ENCODE measurements around the gene ARHGAP4. TPM values are rescaled to one million over a fixed set of nuclear protein-coding genes. Genes with fewer than 3 reads are reported as not detected.

ARHGAP4 gene
- polyA plus RNA-seq, 1 donor: 33.2 TPM

- Histone ChIP-seq H3K4me1 (ENCODE audit: control insufficient read depth, insufficient read depth, low read length) (peaks cover 14% of the 10 kb centered on the region), H3K36me3 (ENCODE audit: control insufficient read depth, insufficient read depth, low read length) (peaks cover 32% of the 10 kb centered on the region), H3K27me3 (ENCODE audit: control insufficient read depth, insufficient read depth, low read length) (no peaks in the 10 kb centered on the region), H3K27ac (ENCODE audit: low read length) (no peak overlapping the region), H3K4me3 (ENCODE audit: low read length) (peak overlapping the region; percentile 63), H3K9me3 (ENCODE audit: control insufficient read depth, low read depth, low read length) (no peaks in the 10 kb centered on the region)
- DNase-seq: no peak
- WGBS (ENCODE audit: insufficient coverage, low lambda C conversion rate): no CpG with 5 or more reads among the region's 33 CpGs
Measured at GRCh38 chrX:153934148-153934761, 8.2 kb upstream of the ARHGAP4 start.

- H3K27me3 ChIP-seq (ENCODE audit: control insufficient read depth, insufficient read depth, low read length): no peaks in the 10 kb centered on the region
- no CpG with 5 or more reads among the region's 7 CpGs for WGBS (ENCODE audit: insufficient coverage, low lambda C conversion rate)
- H3K4me3 ChIP-seq (ENCODE audit: low read length): peak overlapping the region; percentile 63
- H3K9me3 ChIP-seq (ENCODE audit: control insufficient read depth, low read depth, low read length): no peaks in the 10 kb centered on the region
- peaks cover 30% of the 10 kb centered on the region for H3K36me3 ChIP-seq (ENCODE audit: control insufficient read depth, insufficient read depth, low read length)
- no peak for DNase-seq
- peaks cover 19% of the 10 kb centered on the region for H3K4me1 ChIP-seq (ENCODE audit: control insufficient read depth, insufficient read depth, low read length)
- H3K27ac ChIP-seq (ENCODE audit: low read length): no peak overlapping the region
Measured at GRCh38 chrX:153933748-153934147, 7.7 kb upstream of the ARHGAP4 start.

GRCh38 chrX:153932220-153932915 lies 6.3 kb upstream of the ARHGAP4 start:
- Histone ChIP-seq H3K27ac (ENCODE audit: low read length) (no peak overlapping the region), H3K4me1 (ENCODE audit: control insufficient read depth, insufficient read depth, low read length) (peaks cover 19% of the 10 kb centered on the region), H3K4me3 (ENCODE audit: low read length) (no peak overlapping the region), H3K36me3 (ENCODE audit: control insufficient read depth, insufficient read depth, low read length) (peaks cover 30% of the 10 kb centered on the region), H3K27me3 (ENCODE audit: control insufficient read depth, insufficient read depth, low read length) (no peaks in the 10 kb centered on the region), H3K9me3 (ENCODE audit: control insufficient read depth, low read depth, low read length) (no peaks in the 10 kb centered on the region)
- DNase-seq: no peak
- WGBS (ENCODE audit: insufficient coverage, low lambda C conversion rate): no CpG with 5 or more reads among the region's 13 CpGs

GRCh38 chrX:153931748-153932147 lies 5.7 kb upstream of the ARHGAP4 start:
- Histone ChIP-seq H3K27me3 (ENCODE audit: control insufficient read depth, insufficient read depth, low read length) (no peaks in the 10 kb centered on the region), H3K27ac (ENCODE audit: low read length) (no peak overlapping the region), H3K9me3 (ENCODE audit: control insufficient read depth, low read depth, low read length) (no peaks in the 10 kb centered on the region), H3K36me3 (ENCODE audit: control insufficient read depth, insufficient read depth, low read length) (peaks cover 30% of the 10 kb centered on the region), H3K4me1 (ENCODE audit: control insufficient read depth, insufficient read depth, low read length) (peaks cover 24% of the 10 kb centered on the region), H3K4me3 (ENCODE audit: low read length) (no peak overlapping the region)
- no CpG with 5 or more reads among the region's 13 CpGs for WGBS (ENCODE audit: insufficient coverage, low lambda C conversion rate)
- DNase-seq: no peak

GRCh38 chrX:153931151-153931550 lies 5.1 kb upstream of the ARHGAP4 start:
- WGBS (ENCODE audit: insufficient coverage, low lambda C conversion rate): no CpG with 5 or more reads among the region's 8 CpGs
- Histone ChIP-seq H3K4me3 (ENCODE audit: low read length) (no peak overlapping the region), H3K9me3 (ENCODE audit: control insufficient read depth, low read depth, low read length) (no peaks in the 10 kb centered on the region), H3K36me3 (ENCODE audit: control insufficient read depth, insufficient read depth, low read length) (peaks cover 30% of the 10 kb centered on the region), H3K27me3 (ENCODE audit: control insufficient read depth, insufficient read depth, low read length) (no peaks in the 10 kb centered on the region), H3K4me1 (ENCODE audit: control insufficient read depth, insufficient read depth, low read length) (peaks cover 29% of the 10 kb centered on the region), H3K27ac (ENCODE audit: low read length) (no peak overlapping the region)
- DNase-seq: no peak

- no peak overlapping the region for H3K4me3 ChIP-seq (ENCODE audit: low read length)
Measured at GRCh38 chrX:153930011-153930910, 4.2 kb upstream of the ARHGAP4 start.

GRCh38 chrX:153929576-153929975 lies 3.5 kb upstream of the ARHGAP4 start:
- no peak for DNase-seq
- WGBS (ENCODE audit: insufficient coverage, low lambda C conversion rate): no CpG with 5 or more reads among the region's 10 CpGs
- peaks cover 30% of the 10 kb centered on the region for H3K36me3 ChIP-seq (ENCODE audit: control insufficient read depth, insufficient read depth, low read length)
- peaks cover 34% of the 10 kb centered on the region for H3K4me1 ChIP-seq (ENCODE audit: control insufficient read depth, insufficient read depth, low read length)
- H3K27me3 ChIP-seq (ENCODE audit: control insufficient read depth, insufficient read depth, low read length): no peaks in the 10 kb centered on the region
- no peaks in the 10 kb centered on the region for H3K9me3 ChIP-seq (ENCODE audit: control insufficient read depth, low read depth, low read length)
- H3K4me3 ChIP-seq (ENCODE audit: low read length): no peak overlapping the region
- H3K27ac ChIP-seq (ENCODE audit: low read length): no peak overlapping the region

More at GRCh38 chrX:153930011-153930910, 4.2 kb upstream of the ARHGAP4 start:
- DNase-seq: no peak
- Histone ChIP-seq H3K27ac (ENCODE audit: low read length) (no peak overlapping the region), H3K4me1 (ENCODE audit: control insufficient read depth, insufficient read depth, low read length) (peaks cover 30% of the 10 kb centered on the region), H3K9me3 (ENCODE audit: control insufficient read depth, low read depth, low read length) (no peaks in the 10 kb centered on the region), H3K36me3 (ENCODE audit: control insufficient read depth, insufficient read depth, low read length) (peaks cover 30% of the 10 kb centered on the region), H3K27me3 (ENCODE audit: control insufficient read depth, insufficient read depth, low read length) (no peaks in the 10 kb centered on the region)
- WGBS (ENCODE audit: insufficient coverage, low lambda C conversion rate): no CpG with 5 or more reads among the region's 31 CpGs

GRCh38 chrX:153928846-153929245 lies 2.8 kb upstream of the ARHGAP4 start:
- no peak overlapping the region for H3K4me3 ChIP-seq (ENCODE audit: low read length)
- peak overlapping the region; percentile 81 for H3K27ac ChIP-seq (ENCODE audit: low read length)
- no peaks in the 10 kb centered on the region for H3K27me3 ChIP-seq (ENCODE audit: control insufficient read depth, insufficient read depth, low read length)
- no CpG with 5 or more reads among the region's 9 CpGs for WGBS (ENCODE audit: insufficient coverage, low lambda C conversion rate)
- H3K9me3 ChIP-seq (ENCODE audit: control insufficient read depth, low read depth, low read length): no peaks in the 10 kb centered on the region
- peaks cover 30% of the 10 kb centered on the region for H3K36me3 ChIP-seq (ENCODE audit: control insufficient read depth, insufficient read depth, low read length)
- DNase-seq: no peak
- peaks cover 37% of the 10 kb centered on the region for H3K4me1 ChIP-seq (ENCODE audit: control insufficient read depth, insufficient read depth, low read length)

GRCh38 chrX:153927922-153928760 lies 2.1 kb upstream of the ARHGAP4 start:
- Histone ChIP-seq H3K27ac (ENCODE audit: low read length) (peak overlapping the region; percentile 90), H3K27me3 (ENCODE audit: control insufficient read depth, insufficient read depth, low read length) (no peaks in the 10 kb centered on the region), H3K36me3 (ENCODE audit: control insufficient read depth, insufficient read depth, low read length) (peaks cover 30% of the 10 kb centered on the region), H3K4me3 (ENCODE audit: low read length) (peak overlapping the region; percentile 64), H3K9me3 (ENCODE audit: control insufficient read depth, low read depth, low read length) (no peaks in the 10 kb centered on the region), H3K4me1 (ENCODE audit: control insufficient read depth, insufficient read depth, low read length) (peaks cover 34% of the 10 kb centered on the region)
- DNase-seq: peak; percentile 98
- no CpG with 5 or more reads among the region's 76 CpGs for WGBS (ENCODE audit: insufficient coverage, low lambda C conversion rate)

- Histone ChIP-seq H3K9me3 (ENCODE audit: control insufficient read depth, low read depth, low read length) (no peaks in the 10 kb centered on the region), H3K4me1 (ENCODE audit: control insufficient read depth, insufficient read depth, low read length) (peaks cover 34% of the 10 kb centered on the region), H3K27me3 (ENCODE audit: control insufficient read depth, insufficient read depth, low read length) (no peaks in the 10 kb centered on the region), H3K4me3 (ENCODE audit: low read length) (peak overlapping the region; percentile 64), H3K27ac (ENCODE audit: low read length) (peak overlapping the region; percentile 90), H3K36me3 (ENCODE audit: control insufficient read depth, insufficient read depth, low read length) (peaks cover 27% of the 10 kb centered on the region)
- DNase-seq: no peak
- WGBS (ENCODE audit: insufficient coverage, low lambda C conversion rate): no CpG with 5 or more reads among the region's 8 CpGs
Measured at GRCh38 chrX:153927672-153927921, 1.5 kb upstream of the ARHGAP4 start.
